PC-3 (cell line): ENCODE results near the gene RETREG1.

Experiments
- EZH2 ChIP-seq: fragments of 300-600 bp; sonication (generic); IDR thresholded peaks from one replicate; pipeline ENCODE4 v1.6.1; 2017; ENCODE audit warnings: antibody characterized with exemption, mild to moderate bottlenecking, low read length; ENCODE audit not compliant: unreplicated experiment
- EZH2phosphoT487 ChIP-seq: fragments of 300-600 bp; sonication (generic); IDR thresholded peaks from 2 replicates; pipeline ENCODE4 v1.6.1; 2018; ENCODE audit warnings: mild to moderate bottlenecking, antibody characterized with exemption, low read length, borderline replicate concordance
- TF ChIP-seq, protein P1 (sequence below): fragments of 300-600 bp; sonication (generic); conservative IDR thresholded peaks from 2 replicates; pipeline ENCODE4 v1.5.1; 2017; ENCODE audit warnings: antibody characterized with exemption, low read depth, mild to moderate bottlenecking, low read length

DNA sequence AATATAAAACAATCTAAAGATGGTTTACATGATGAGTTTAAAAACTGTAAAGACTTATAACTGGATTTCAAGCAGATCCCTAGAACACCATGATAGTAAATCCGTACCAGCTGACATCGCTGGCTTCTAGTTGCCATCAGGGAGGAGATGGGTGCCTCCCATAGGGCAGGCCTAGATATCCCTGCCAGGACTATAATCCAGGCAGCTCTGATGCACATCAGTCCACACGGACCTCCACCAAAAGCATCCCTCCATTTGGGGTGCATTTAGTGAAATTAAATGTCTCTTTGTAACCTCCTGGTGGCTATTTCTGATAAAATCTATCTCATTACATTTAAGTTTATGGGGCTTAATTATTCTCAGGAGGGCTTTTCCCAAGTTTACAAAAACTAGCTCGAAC, 45.8 kb downstream of the RETREG1 start:
- TF ChIP-seq EZH2, result no peak
- TF ChIP-seq, protein P1, sequence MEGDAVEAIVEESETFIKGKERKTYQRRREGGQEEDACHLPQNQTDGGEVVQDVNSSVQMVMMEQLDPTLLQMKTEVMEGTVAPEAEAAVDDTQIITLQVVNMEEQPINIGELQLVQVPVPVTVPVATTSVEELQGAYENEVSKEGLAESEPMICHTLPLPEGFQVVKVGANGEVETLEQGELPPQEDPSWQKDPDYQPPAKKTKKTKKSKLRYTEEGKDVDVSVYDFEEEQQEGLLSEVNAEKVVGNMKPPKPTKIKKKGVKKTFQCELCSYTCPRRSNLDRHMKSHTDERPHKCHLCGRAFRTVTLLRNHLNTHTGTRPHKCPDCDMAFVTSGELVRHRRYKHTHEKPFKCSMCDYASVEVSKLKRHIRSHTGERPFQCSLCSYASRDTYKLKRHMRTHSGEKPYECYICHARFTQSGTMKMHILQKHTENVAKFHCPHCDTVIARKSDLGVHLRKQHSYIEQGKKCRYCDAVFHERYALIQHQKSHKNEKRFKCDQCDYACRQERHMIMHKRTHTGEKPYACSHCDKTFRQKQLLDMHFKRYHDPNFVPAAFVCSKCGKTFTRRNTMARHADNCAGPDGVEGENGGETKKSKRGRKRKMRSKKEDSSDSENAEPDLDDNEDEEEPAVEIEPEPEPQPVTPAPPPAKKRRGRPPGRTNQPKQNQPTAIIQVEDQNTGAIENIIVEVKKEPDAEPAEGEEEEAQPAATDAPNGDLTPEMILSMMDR, result no peak
- TF ChIP-seq EZH2phosphoT487, result no peak
